Measurements from ENCODE around the gene SH3BP5L.

- no peak for TF ChIP-seq CTCF (IDR thresholded peaks at IDR 0.05)
- no peak for TF ChIP-seq POLR2AphosphoS5 (IDR thresholded peaks at IDR 0.05)
Observed at GRCh38 chr1:248813546-248813945, 12.2 kb downstream of the SH3BP5L start.

Measured in suprapubic skin (tissue), 3 donors.